Measurements from ENCODE around the gene SH3RF3.

- no peak for TF ChIP-seq GATA2 (IDR thresholded peaks at IDR 0.05; ENCODE audit: low read depth, low read length)
- no peak for TF ChIP-seq GATA3 (IDR thresholded peaks at IDR 0.05; ENCODE audit: low read depth, low read length)
These were observed 184.3 kb downstream of the SH3RF3 start for GRCh38 chr2:109313343-109313742.
